ENCODE measurements around the gene PCCA. TPM values are rescaled to one million over a fixed set of nuclear protein-coding genes. Genes with fewer than 3 reads are reported as not detected.
"Not testable (repeated sequence)": the region's sequence is repeated elsewhere in the genome, so short reads cannot be mapped to it uniquely, and the experiment has no call there.

PCCA gene
- total and polyA plus RNA-seq, 4 donors: 8.3 to 71.8 (median 22.8) TPM

GRCh38 chr13:100069278-100069677 lies 19.6 kb upstream of the PCCA start:
- TF ChIP-seq, protein P1, sequence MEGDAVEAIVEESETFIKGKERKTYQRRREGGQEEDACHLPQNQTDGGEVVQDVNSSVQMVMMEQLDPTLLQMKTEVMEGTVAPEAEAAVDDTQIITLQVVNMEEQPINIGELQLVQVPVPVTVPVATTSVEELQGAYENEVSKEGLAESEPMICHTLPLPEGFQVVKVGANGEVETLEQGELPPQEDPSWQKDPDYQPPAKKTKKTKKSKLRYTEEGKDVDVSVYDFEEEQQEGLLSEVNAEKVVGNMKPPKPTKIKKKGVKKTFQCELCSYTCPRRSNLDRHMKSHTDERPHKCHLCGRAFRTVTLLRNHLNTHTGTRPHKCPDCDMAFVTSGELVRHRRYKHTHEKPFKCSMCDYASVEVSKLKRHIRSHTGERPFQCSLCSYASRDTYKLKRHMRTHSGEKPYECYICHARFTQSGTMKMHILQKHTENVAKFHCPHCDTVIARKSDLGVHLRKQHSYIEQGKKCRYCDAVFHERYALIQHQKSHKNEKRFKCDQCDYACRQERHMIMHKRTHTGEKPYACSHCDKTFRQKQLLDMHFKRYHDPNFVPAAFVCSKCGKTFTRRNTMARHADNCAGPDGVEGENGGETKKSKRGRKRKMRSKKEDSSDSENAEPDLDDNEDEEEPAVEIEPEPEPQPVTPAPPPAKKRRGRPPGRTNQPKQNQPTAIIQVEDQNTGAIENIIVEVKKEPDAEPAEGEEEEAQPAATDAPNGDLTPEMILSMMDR (IDR thresholded peaks at IDR 0.05; ENCODE audit: control extremely low read depth, extremely low read depth): no peak
- Histone ChIP-seq H3K4me3 (no peak overlapping the region), H3K9ac (ENCODE audit: insufficient read depth in 1 of 2, low read length in 2 of 2) (no peak overlapping the region), H3K27me3 (ENCODE audit: control insufficient read depth in 3 of 3, insufficient read depth in 3 of 3, low read length in 2 of 3) (no peaks in the 10 kb centered on the region), H3K27ac (ENCODE audit: low read depth in 1 of 2, low read length in 1 of 2) (no peak overlapping the region), H3K9me3 (ENCODE audit: control insufficient read depth in 4 of 4, insufficient read depth in 3 of 4, low read length in 3 of 4) (no peaks in the 10 kb centered on the region), H3K4me1 (ENCODE audit: control insufficient read depth in 5 of 5, insufficient read depth in 5 of 5, low read length in 5 of 5) (no peaks in the 10 kb centered on the region), H3K36me3 (ENCODE audit: control insufficient read depth in 4 of 4, insufficient read depth in 4 of 4, low read length in 4 of 4) (no peaks in the 10 kb centered on the region)
- 25 to 39% methylated on average over 1 of the region's 1 CpG for WGBS, 2 donors
- DNase-seq (peak in 2 of 3 donors; percentile 42 to 79), ATAC-seq (ENCODE audit: insufficient read depth, low FRiP score) (no peak)

DNA sequence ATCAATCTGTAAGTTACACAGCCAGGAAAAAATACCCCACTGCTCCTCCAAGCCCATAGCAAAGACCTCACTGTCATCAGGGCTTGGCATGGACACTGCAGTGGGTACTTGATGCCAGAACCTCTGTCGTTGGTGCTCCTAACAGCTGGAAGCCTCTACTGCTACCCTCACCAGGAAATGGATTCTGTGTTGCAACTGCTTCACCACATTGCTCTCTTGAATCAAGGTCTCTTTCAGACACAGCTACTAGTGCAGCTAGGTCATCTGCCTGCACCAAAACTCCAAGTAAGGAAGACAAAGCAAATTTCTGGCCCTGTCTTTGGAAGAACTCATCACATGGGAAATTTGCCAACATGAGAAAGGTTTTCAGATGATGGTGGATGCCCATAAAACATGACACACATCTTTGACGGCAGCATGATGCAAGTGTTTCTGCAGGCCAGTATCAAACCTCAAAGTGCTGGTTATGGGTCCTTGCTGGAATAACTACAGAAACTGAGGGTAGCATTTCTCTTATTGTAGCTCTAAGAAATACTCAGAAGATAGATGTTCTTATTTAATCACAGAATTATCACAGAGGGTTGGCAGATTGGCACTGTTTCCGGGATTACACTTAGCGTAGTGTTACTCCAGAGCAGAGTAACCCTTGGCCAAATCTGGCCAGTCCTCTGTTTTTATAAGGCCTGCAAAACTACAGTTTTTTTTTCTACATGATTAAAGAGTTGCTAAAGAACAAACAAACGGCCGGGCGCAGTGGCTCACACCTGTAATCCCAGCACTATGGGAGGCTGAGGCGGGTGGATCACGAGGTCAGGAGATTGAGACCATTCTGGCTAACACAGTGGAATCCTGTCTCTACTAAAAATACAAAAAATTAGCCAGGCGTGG lies 12.9 kb upstream of the PCCA start:
- Histone ChIP-seq H3K4me3 (no peak overlapping the region), H3K4me1 (ENCODE audit: control insufficient read depth in 5 of 5, insufficient read depth in 5 of 5, low read length in 5 of 5) (no peaks in the 10 kb centered on the region), H3K36me3 (ENCODE audit: control insufficient read depth in 4 of 4, insufficient read depth in 4 of 4, low read length in 4 of 4) (no peaks in the 10 kb centered on the region), H3K9me3 (ENCODE audit: control insufficient read depth in 4 of 4, insufficient read depth in 3 of 4, low read length in 3 of 4) (no peaks in the 10 kb centered on the region), H3K9ac (ENCODE audit: insufficient read depth in 1 of 2, low read length in 2 of 2) (no peak overlapping the region), H3K27me3 (ENCODE audit: control insufficient read depth in 3 of 3, insufficient read depth in 3 of 3, low read length in 2 of 3) (no peaks in the 10 kb centered on the region), H3K27ac (ENCODE audit: low read depth in 1 of 2, low read length in 1 of 2) (no peak overlapping the region)
- ATAC-seq (ENCODE audit: insufficient read depth, low FRiP score) (no peak), DNase-seq (no peak)
- TF ChIP-seq, protein P1 (IDR thresholded peaks at IDR 0.05; ENCODE audit: control extremely low read depth, extremely low read depth): no peak
- WGBS, 2 donors: 69 to 83% methylated on average over 10 of the region's 10 CpGs

DNA sequence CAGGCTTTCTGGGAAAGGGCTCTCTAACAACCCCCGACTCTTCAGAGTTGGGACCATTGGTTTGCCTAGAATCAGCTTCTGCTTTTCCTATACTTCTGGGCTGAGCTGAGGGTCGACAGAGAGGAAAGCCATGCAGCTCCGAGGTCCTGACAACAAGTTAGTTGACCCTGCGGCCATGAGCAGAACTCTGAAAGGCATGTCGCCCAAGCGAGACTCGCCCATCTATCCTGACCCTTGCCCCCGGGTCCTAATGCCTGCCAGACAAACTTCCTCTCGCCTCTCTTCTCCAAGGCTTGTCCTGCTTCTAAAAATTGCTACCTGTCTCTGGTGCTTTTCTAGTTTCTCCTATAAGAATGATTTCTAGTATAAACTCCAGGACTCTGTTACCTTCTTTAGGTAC lies 9.9 kb upstream of the PCCA start:
- 90 to 93% methylated on average over 9 of the region's 9 CpGs for WGBS, 2 donors
- H3K4me1 ChIP-seq (ENCODE audit: control insufficient read depth in 5 of 5, insufficient read depth in 5 of 5, low read length in 5 of 5); H3K27ac ChIP-seq (ENCODE audit: low read depth in 1 of 2, low read length in 1 of 2); H3K9ac ChIP-seq (ENCODE audit: insufficient read depth in 1 of 2, low read length in 2 of 2); H3K9me3 ChIP-seq (ENCODE audit: control insufficient read depth in 4 of 4, insufficient read depth in 3 of 4, low read length in 3 of 4); ATAC-seq (ENCODE audit: insufficient read depth, low FRiP score); H3K4me3 ChIP-seq; H3K27me3 ChIP-seq (ENCODE audit: control insufficient read depth in 3 of 3, insufficient read depth in 3 of 3, low read length in 2 of 3); DNase-seq; H3K36me3 ChIP-seq (ENCODE audit: control insufficient read depth in 4 of 4, insufficient read depth in 4 of 4, low read length in 4 of 4): not testable (repeated sequence)

DNA sequence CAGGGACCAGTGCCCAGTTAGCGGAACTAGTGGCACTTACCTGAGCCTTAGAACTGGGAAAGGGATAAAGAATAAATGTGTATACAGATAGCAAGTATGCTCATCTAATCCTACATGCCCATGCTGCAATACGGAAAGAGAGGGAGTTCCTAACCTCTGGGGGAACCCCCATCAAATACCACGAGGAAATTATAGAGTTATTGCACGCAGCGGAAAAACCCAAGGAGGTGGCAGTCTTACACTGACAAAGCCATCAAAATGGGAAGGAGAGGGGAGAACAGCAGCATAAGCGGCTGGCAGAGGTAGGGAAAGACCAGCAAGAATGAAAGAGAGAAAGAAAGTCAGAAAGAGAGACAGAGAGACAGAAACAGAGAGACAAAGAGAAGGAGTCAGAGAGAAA lies 5.5 kb upstream of the PCCA start:
- not testable (repeated sequence) for DNase-seq; H3K36me3 ChIP-seq (ENCODE audit: control insufficient read depth in 4 of 4, insufficient read depth in 4 of 4, low read length in 4 of 4); H3K4me3 ChIP-seq; ATAC-seq (ENCODE audit: insufficient read depth, low FRiP score); H3K9me3 ChIP-seq (ENCODE audit: control insufficient read depth in 4 of 4, insufficient read depth in 3 of 4, low read length in 3 of 4); H3K4me1 ChIP-seq (ENCODE audit: control insufficient read depth in 5 of 5, insufficient read depth in 5 of 5, low read length in 5 of 5); H3K9ac ChIP-seq (ENCODE audit: insufficient read depth in 1 of 2, low read length in 2 of 2); H3K27me3 ChIP-seq (ENCODE audit: control insufficient read depth in 3 of 3, insufficient read depth in 3 of 3, low read length in 2 of 3); H3K27ac ChIP-seq (ENCODE audit: low read depth in 1 of 2, low read length in 1 of 2)
- WGBS, 2 donors: 72 to 81% methylated on average over 6 of the region's 6 CpGs

All from lung (tissue), 12 donors.